ENCODE results near the gene PAIP2B. TPM values are rescaled to one million over a fixed set of nuclear protein-coding genes. Genes with fewer than 3 reads are reported as not detected.

Gene PAIP2B
- total and polyA plus RNA-seq, 8 donors = 9.0 to 67.4 (median 44.7) TPM

GRCh38 chr2:71223767-71224333 is 3.1 kb downstream of the PAIP2B start:
- TF ChIP-seq CTCF (IDR thresholded peaks at IDR 0.05) = peak in 1 of 4 donors; percentile 18
- H3K27ac ChIP-seq = peak overlapping the region in 2 of 4 donors; percentile 98
- WGBS, 2 donors = 15 to 24% methylated on average over 3 of the region's 3 CpGs
- peaks cover 0 to 9% (median 6%) of the 10 kb centered on the region in 3 donors for H3K4me1 ChIP-seq
- peak; percentile 30 to 62 (median 42) for DNase-seq
- no peaks in the 10 kb centered on the region for H3K9me3 ChIP-seq
- peak overlapping the region in 2 of 4 donors; percentile 89 to 92 for H3K4me3 ChIP-seq
- H3K27me3 ChIP-seq = no peaks in the 10 kb centered on the region
- peak; percentile 71 for FAIRE-seq
- H3K36me3 ChIP-seq = no peaks in the 10 kb centered on the region
- peak in 2 of 4 donors; percentile 18 to 33 for ATAC-seq
- intact Hi-C loops (cut with DNase I) = no loop called here

DNA sequence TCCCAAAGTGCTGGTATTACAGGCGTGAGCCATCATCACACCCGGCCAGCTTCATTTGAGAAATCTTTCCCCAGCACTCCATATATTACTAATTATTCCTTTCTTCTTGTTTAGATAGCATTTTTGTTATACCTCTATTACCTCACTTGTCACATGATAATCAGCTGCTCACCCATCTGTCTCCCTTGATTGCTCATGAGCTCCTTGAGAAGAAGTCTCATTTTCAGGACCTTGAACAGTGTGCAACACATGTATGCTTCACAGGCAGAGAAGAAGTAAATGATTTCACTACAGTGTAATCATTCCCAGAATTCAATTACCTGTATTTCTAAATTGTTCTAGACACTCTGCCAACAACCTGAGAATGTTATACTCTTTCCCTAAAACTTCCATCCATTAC is 6.2 kb downstream of the PAIP2B start:
- intact Hi-C loops (cut with DNase I) = no loop called here
- FAIRE-seq = no peak

DNA sequence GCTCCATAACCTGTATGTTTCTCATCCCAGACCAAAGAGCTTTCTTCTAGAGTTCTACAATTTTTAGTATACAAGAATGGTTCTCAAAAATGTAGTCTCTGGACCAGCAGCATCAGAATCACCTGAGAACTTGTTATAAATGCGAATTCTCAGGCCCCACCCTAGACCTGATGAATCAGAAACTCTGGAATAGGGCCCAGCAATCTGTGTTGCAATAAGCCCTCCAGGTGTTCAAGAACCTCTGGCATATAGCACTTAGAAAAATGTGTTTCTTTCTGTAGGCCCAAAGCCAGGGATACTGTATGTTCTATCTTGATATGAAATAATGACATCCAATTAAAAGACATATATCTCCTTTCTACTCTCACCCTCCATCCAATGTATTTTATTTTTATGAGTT is 10.4 kb downstream of the PAIP2B start:
- H3K4me3 ChIP-seq = no peak overlapping the region
- ATAC-seq (peak; percentile 49 to 71 (median 56)), DNase-seq (peak in 2 of 6 donors; percentile 30 to 60), FAIRE-seq (no peak)
- no peaks in the 10 kb centered on the region for H3K36me3 ChIP-seq
- TF ChIP-seq CTCF (IDR thresholded peaks at IDR 0.05) = no peak
- no peaks in the 10 kb centered on the region for H3K9me3 ChIP-seq
- peaks cover 9 to 17% (median 10%) of the 10 kb centered on the region in 3 donors for H3K4me1 ChIP-seq
- H3K27ac ChIP-seq = no peak overlapping the region
- intact Hi-C loops (cut with DNase I) = no loop called here
- WGBS, 2 donors = 41 to 47% methylated on average over 1 of the region's 1 CpG
- H3K27me3 ChIP-seq = no peaks in the 10 kb centered on the region

More for the DNA sequence above, 6.2 kb downstream of the PAIP2B start:
- peak overlapping the region in 1 of 4 donors; percentile 53 for H3K27ac ChIP-seq
- 83 to 92% methylated on average over 2 of the region's 2 CpGs for WGBS, 2 donors
- no peak for TF ChIP-seq CTCF (IDR thresholded peaks at IDR 0.05)
- no peak overlapping the region for H3K4me3 ChIP-seq
- H3K9me3 ChIP-seq = no peaks in the 10 kb centered on the region
- no peaks in the 10 kb centered on the region for H3K27me3 ChIP-seq
- peak in 1 of 6 donors; percentile 20 for DNase-seq
- H3K4me1 ChIP-seq = peaks cover 6 to 15% (median 9%) of the 10 kb centered on the region in 3 donors
- no peaks in the 10 kb centered on the region for H3K36me3 ChIP-seq
- peak in 1 of 4 donors; percentile 45 for ATAC-seq

GRCh38 chr2:71215447-71215846 is 11.5 kb downstream of the PAIP2B start:
- Histone ChIP-seq H3K27me3 (no peaks in the 10 kb centered on the region), H3K36me3 (no peaks in the 10 kb centered on the region), H3K4me3 (no peak overlapping the region), H3K9me3 (no peaks in the 10 kb centered on the region), H3K4me1 (peaks cover 9 to 13% (median 9%) of the 10 kb centered on the region in 3 donors), H3K27ac (no peak overlapping the region)
- no peak for FAIRE-seq
- no peak for DNase-seq
- WGBS, 2 donors = 32 to 33% methylated on average over 3 of the region's 3 CpGs
- ATAC-seq = no peak
- intact Hi-C loops (cut with DNase I) = no loop called here
- TF ChIP-seq CTCF (IDR thresholded peaks at IDR 0.05) = no peak

- H3K27ac ChIP-seq = no peak overlapping the region
- intact Hi-C loops (cut with DNase I) = no loop called here
- no peaks in the 10 kb centered on the region for H3K9me3 ChIP-seq
- DNase-seq = no peak
- H3K27me3 ChIP-seq = no peaks in the 10 kb centered on the region
- no peak for TF ChIP-seq CTCF (IDR thresholded peaks at IDR 0.05)
- H3K4me3 ChIP-seq = no peak overlapping the region
- no peaks in the 10 kb centered on the region for H3K36me3 ChIP-seq
- FAIRE-seq = no peak
- 77 to 82% methylated on average over 2 of the region's 2 CpGs for WGBS, 2 donors
- ATAC-seq = no peak
- peaks cover 10 to 23% (median 21%) of the 10 kb centered on the region in 3 donors for H3K4me1 ChIP-seq
Measured at GRCh38 chr2:71212336-71212735, 14.6 kb downstream of the PAIP2B start.
